H1 (cell line): ENCODE measurements around the gene EFHC1. TPM values are rescaled to one million over a fixed set of nuclear protein-coding genes. Genes with fewer than 3 reads are reported as not detected.
A peak's percentile ranks its signal among the peaks of the same experiment; 100 is the strongest.

Experiments
- CTCF ChIA-PET: fragments of 300-600 bp; sonication (Branson Sonifier 250); formaldehyde crosslinking; loops from one replicate; lab custom pipeline; 2021; ENCODE audit not compliant: partially characterized antibody; lab: Charles Lee
- POLR2A ChIA-PET: fragments of 300-600 bp; sonication (Branson Sonifier 250); formaldehyde crosslinking; loops from one replicate; lab custom pipeline; 2021; ENCODE audit warnings: inconsistent platforms; ENCODE audit not compliant: partially characterized antibody; lab: Charles Lee
- DNase-seq, 2 experiments: peaks; one replicate each; pipeline versions ENCODE4 v3.0.0 to v3.0.0-alpha.2; 2010 to 2022; ENCODE audit warnings: low spot score in 2 of 2, low read depth in 1 of 2, mixed read lengths in 1 of 2
- FAIRE-seq: peaks from 2 replicates; lab custom pipeline; 2011; peaks lifted over from hg19 to GRCh38; lab: Jason Lieb, UNC
- H2AFZ ChIP-seq: 2 replicates; pipeline ENCODE4 v1.8.1; 2012; ENCODE audit warnings: low read length, inconsistent platforms
- H2AK5ac ChIP-seq: 2 replicates; pipeline ENCODE4 v1.6.1; 2013; ENCODE audit warnings: low read depth, low read length
- H2BK120ac ChIP-seq: replicated peaks from 2 replicates; pipeline ENCODE3; 2013; ENCODE audit warnings: low read depth, low read length, inconsistent platforms
- H2BK12ac ChIP-seq: 2 replicates; pipeline ENCODE4 v1.6.1; 2013; ENCODE audit warnings: low read depth, low read length
- H2BK15ac ChIP-seq: 2 replicates; pipeline ENCODE4 v1.6.1; 2013; ENCODE audit warnings: low read length
- H2BK20ac ChIP-seq: 2 replicates; pipeline ENCODE4 v1.6.1; 2013; ENCODE audit warnings: low read length
- H2BK5ac ChIP-seq: 2 replicates; pipeline ENCODE4 v1.6.1; 2013; ENCODE audit warnings: low read depth, low read length
- H3K14ac ChIP-seq: 2 replicates; pipeline ENCODE4 v1.6.1; 2013; ENCODE audit warnings: inconsistent platforms; ENCODE audit not compliant: insufficient read length
- H3K18ac ChIP-seq: 2 replicates; pipeline ENCODE4 v1.6.1; 2013; ENCODE audit warnings: low read length; ENCODE audit errors: extremely low read depth
- H3K23ac ChIP-seq: 2 replicates; pipeline ENCODE4 v1.6.1; 2013; ENCODE audit warnings: inconsistent platforms; ENCODE audit not compliant: insufficient read length
- H3K23me2 ChIP-seq: 2 replicates; pipeline ENCODE4 v1.6.1; 2013; ENCODE audit warnings: low read depth, low read length
- H3K27ac ChIP-seq: 2 replicates; pipeline ENCODE4 v1.6.1; 2011; ENCODE audit warnings: low read depth, low read length, inconsistent platforms
- H3K27me3 ChIP-seq, 4 experiments: replicated peaks in 1 of 4; 1 replicate in 1 of 4; 2 replicates in 3 of 4; pipeline versions ENCODE4 v1.6.1 to v1.8.1; 2011 to 2013; ENCODE audit warnings: low read length in 3 of 4, mild to moderate bottlenecking in 3 of 4, inconsistent platforms in 2 of 4, mixed read lengths in 2 of 4, moderate library complexity in 1 of 4; ENCODE audit not compliant: control insufficient read depth in 3 of 4, insufficient read depth in 3 of 4; ENCODE audit errors: extremely low read depth in 1 of 4
- H3K36me3 ChIP-seq, 4 experiments: 2 replicates each; pipeline versions ENCODE4 v1.6.1 to v1.8.1; 2011 to 2013; ENCODE audit warnings: mild to moderate bottlenecking in 4 of 4, low read length in 3 of 4, moderate library complexity in 2 of 4, control low read depth in 1 of 4, inconsistent platforms in 1 of 4; ENCODE audit not compliant: insufficient read depth in 4 of 4, control insufficient read depth in 2 of 4
- H3K4ac ChIP-seq: replicated peaks from 2 replicates; pipeline ENCODE3; 2013; ENCODE audit warnings: low read length, low read depth, mixed read lengths, inconsistent platforms; ENCODE audit not compliant: insufficient read length
- H3K4me1 ChIP-seq, 4 experiments: replicated peaks in 1 of 4; 1 replicate in 1 of 4; 2 replicates in 3 of 4; pipeline versions ENCODE4 v1.6.1 to v1.8.1; 2011 to 2013; ENCODE audit warnings: low read length in 3 of 4, inconsistent platforms in 2 of 4, mixed read lengths in 1 of 4; ENCODE audit not compliant: insufficient read depth in 4 of 4, control insufficient read depth in 3 of 4
- H3K4me2 ChIP-seq, 2 experiments: 2 replicates each; pipeline versions ENCODE4 v1.6.1 to v1.8.1; 2011 to 2013; ENCODE audit warnings: low read depth in 2 of 2, low read length in 2 of 2, control low read depth in 1 of 2, inconsistent platforms in 1 of 2, mild to moderate bottlenecking in 1 of 2; ENCODE audit not compliant: insufficient read depth in 1 of 2
- H3K4me3 ChIP-seq, 4 experiments: fragments of 200-600, 300-600 bp in 1 of 4; sonication (generic), shearing (Covaris generic), sonication (Bioruptor Twin) in 1 of 4; 2 replicates each; pipeline versions ENCODE4 v1.5.1 to v1.8.1; 2011 to 2016; ENCODE audit warnings: low read length in 4 of 4, low read depth in 3 of 4, control low read depth in 2 of 4, inconsistent platforms in 2 of 4, mild to moderate bottlenecking in 2 of 4, mixed read lengths in 1 of 4, moderate library complexity in 1 of 4; ENCODE audit not compliant: insufficient read depth in 2 of 4; ENCODE audit errors: extremely low read depth in 1 of 4
- H3K56ac ChIP-seq: replicated peaks from 2 replicates; pipeline ENCODE3; 2013; ENCODE audit warnings: low read depth, mild to moderate bottlenecking, mixed read lengths, low read length, inconsistent platforms; ENCODE audit not compliant: insufficient read length
- H3K79me1 ChIP-seq: 2 replicates; pipeline ENCODE4 v1.6.1; 2013; ENCODE audit warnings: low read depth, low read length, control low read depth
- H3K79me2 ChIP-seq, 2 experiments: 2 replicates each; pipeline versions ENCODE4 v1.6.1 to v1.8.1; 2012 to 2013; ENCODE audit warnings: low read length in 2 of 2, mild to moderate bottlenecking in 2 of 2, inconsistent platforms in 1 of 2; ENCODE audit not compliant: insufficient read depth in 2 of 2, control insufficient read depth in 1 of 2
- H3K9ac ChIP-seq, 4 experiments: replicated peaks in 1 of 4; 1 replicate in 1 of 4; 2 replicates in 3 of 4; pipeline versions ENCODE4 v1.6.1 to v1.8.1; 2011 to 2013; ENCODE audit warnings: low read depth in 3 of 4, low read length in 3 of 4, control low read depth in 2 of 4, mild to moderate bottlenecking in 2 of 4, moderate library complexity in 2 of 4, inconsistent platforms in 1 of 4; ENCODE audit errors: extremely low read depth in 1 of 4
- H3K9me3 ChIP-seq, 2 experiments: 2 replicates each; pipeline versions ENCODE4 v1.6.1 to v1.8.1; 2012 to 2013; ENCODE audit warnings: mild to moderate bottlenecking in 2 of 2, moderate library complexity in 2 of 2, control low read depth in 1 of 2, inconsistent platforms in 1 of 2, low read depth in 1 of 2, low read length in 1 of 2, mixed read lengths in 1 of 2; ENCODE audit not compliant: insufficient read depth in 2 of 2
- H4K20me1 ChIP-seq, 2 experiments: replicated peaks in 1 of 2; 2 replicates each; pipeline versions ENCODE3 to v1.8.1; 2011 to 2013; ENCODE audit warnings: inconsistent platforms in 2 of 2, low read length in 2 of 2, mild to moderate bottlenecking in 1 of 2; ENCODE audit not compliant: insufficient read depth in 2 of 2, control insufficient read depth in 1 of 2
- H4K5ac ChIP-seq: 2 replicates; pipeline ENCODE4 v1.6.1; 2013; ENCODE audit warnings: low read length, low read depth, mixed read lengths, inconsistent platforms; ENCODE audit not compliant: insufficient read length
- H4K8ac ChIP-seq: 2 replicates; pipeline ENCODE4 v1.8.0; 2013; ENCODE audit warnings: mild to moderate bottlenecking, moderate library complexity, low read length, inconsistent platforms; ENCODE audit not compliant: insufficient read depth; ENCODE audit errors: extremely low read depth
- H4K91ac ChIP-seq: replicated peaks from 2 replicates; pipeline ENCODE3; 2013; ENCODE audit warnings: low read length, mixed read lengths, inconsistent platforms; ENCODE audit not compliant: insufficient read length
- EP300 ChIP-seq, 2 experiments: IDR thresholded peaks; 1 replicate in 1 of 2; 2 replicates in 1 of 2; pipeline ENCODE4 v1.6.1; 2011 to 2012; ENCODE audit warnings: low read depth in 2 of 2, low read length in 2 of 2, mild to moderate bottlenecking in 2 of 2, borderline replicate concordance in 1 of 2, inconsistent platforms in 1 of 2, moderate library complexity in 1 of 2
- JUN ChIP-seq: IDR thresholded peaks from 2 replicates; pipeline ENCODE4 v1.6.1; 2011; ENCODE audit warnings: low read depth, mild to moderate bottlenecking, improper control_type of control experiment, low read length
- KDM5A ChIP-seq: fragments of 200-600 bp; IDR thresholded peaks from 2 replicates; pipeline ENCODE4 v1.7.1; 2012; ENCODE audit warnings: mild to moderate bottlenecking, low read length, inconsistent platforms, mixed read lengths
- MAFK ChIP-seq: IDR thresholded peaks from 2 replicates; pipeline ENCODE4 v1.6.1; 2012; ENCODE audit warnings: low read depth, mild to moderate bottlenecking, improper control_type of control experiment, low read length
- RNF2 ChIP-seq: fragments of 200-900, 300-1000 bp; sonication (generic); IDR thresholded peaks from 2 replicates; pipeline ENCODE4 v1.7.1; 2016; ENCODE audit warnings: borderline replicate concordance, low read depth, mild to moderate bottlenecking, antibody characterized with exemption, low read length; ENCODE audit not compliant: poor library complexity, severe bottlenecking; ENCODE audit errors: missing control alignments
- TEAD4 ChIP-seq: IDR thresholded peaks from 2 replicates; pipeline ENCODE4 v1.6.1; 2012; ENCODE audit warnings: low read depth, low read length, inconsistent platforms, mixed read lengths
- WGBS, 2 experiments: shearing (Covaris generic) in 1 of 2; methylation state at CpG; one replicate each; pipeline versions ENCODE4 v1.1.6 to v1.1.7; 2013 to 2015; ENCODE audit warnings: low lambda C conversion rate in 2 of 2, mixed read lengths in 2 of 2, inconsistent platforms in 1 of 2, low coverage in 1 of 2, missing lambda C conversion rate in 1 of 2; ENCODE audit not compliant: insufficient replicate concordance in 2 of 2, insufficient coverage in 1 of 2, insufficient read length in 1 of 2; ENCODE audit errors: extremely low coverage in 1 of 2, missing lambda C conversion rate in 1 of 2; 5-methylcytosine and 5-hydroxymethylcytosine counted together
- polyA plus RNA-seq, 7 experiments: library from polyadenylated mRNA; depleted of rRNA in 3 of 7; stranded (reverse) in 5 of 7; unstranded in 2 of 7; fragments of >200 nt in 5 of 7; fragments of 200-250 nt in 2 of 7; gene quantifications; 1 replicate in 5 of 7; 2 replicates in 1 of 7; 4 replicates in 1 of 7; pipeline versions ENCODE4 v1.2.1 to v1.2.3, GENCODE V29; 2011 to 2013; ENCODE audit warnings: missing spikeins in 2 of 7, mixed read lengths in 2 of 7
- total RNA-seq: library from RNA; stranded (reverse); fragmentation: NEBNext Ultra II Directional; extraction: Animal tissue kit (Norgen Biotek cat#: 25700); gene quantifications from 2 replicates; pipeline ENCODE4 v1.2.1, GENCODE V29; 2021
- TF ChIP-seq, protein P1 (sequence below): IDR thresholded peaks from 2 replicates; pipeline ENCODE4 v1.6.1; 2012; ENCODE audit warnings: inconsistent platforms
- TF ChIP-seq, protein P2 (sequence below): IDR thresholded peaks from 2 replicates; pipeline ENCODE4 v1.6.1; 2011; ENCODE audit warnings: low read length, improper control_type of control experiment

EFHC1 gene
- total and polyA plus RNA-seq, 2 of the 8 experiments (the other 6 are each of a cell fraction or from before 2014, with no cell fraction given): 10.5 to 16.4 TPM

DNA sequence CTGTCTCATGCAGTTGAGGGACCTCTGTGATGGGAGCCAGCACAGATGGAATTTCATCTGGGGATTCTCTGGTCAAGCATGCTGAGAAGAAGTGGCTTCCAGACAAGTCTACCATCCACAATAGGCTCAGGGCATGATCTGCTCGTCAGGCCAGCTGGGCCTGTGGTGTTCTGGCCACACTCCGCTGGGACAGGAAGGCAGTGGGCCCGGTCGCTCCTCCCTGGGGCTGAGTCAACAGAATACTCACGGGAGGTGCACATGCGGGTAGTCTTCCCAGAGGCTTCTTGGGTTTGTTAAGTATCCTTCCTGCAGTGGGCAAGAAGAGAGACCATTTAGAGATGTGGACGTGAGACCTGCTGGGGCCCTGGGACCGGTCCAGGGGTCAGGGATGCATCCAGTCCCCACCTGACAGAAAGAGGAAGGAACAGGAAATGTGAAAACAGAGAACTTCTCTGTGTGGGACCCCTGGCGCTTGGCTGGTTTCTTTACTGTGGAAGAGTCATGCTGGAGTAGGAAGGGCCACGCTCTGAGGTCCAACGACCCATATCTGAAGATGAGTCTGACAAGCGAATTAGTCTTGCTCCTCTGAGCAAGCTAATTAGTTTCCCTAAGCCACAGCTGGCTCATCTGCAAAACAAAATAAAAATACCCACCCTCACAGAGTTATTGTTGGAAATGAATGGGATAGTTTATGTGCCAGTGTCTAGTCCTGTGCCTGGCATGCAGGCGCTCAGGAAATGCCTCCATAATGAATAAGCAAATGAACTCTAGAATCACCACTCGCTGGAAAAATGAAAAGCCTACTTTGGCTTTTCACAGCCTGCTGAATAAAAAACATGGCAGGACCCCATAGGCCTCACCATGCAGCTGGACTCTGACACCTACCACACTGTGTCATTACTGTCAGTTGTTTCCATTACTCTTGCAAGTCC is 89.4 kb downstream of the EFHC1 start:
- Histone ChIP-seq H3K4ac (no peak overlapping the region), H2BK20ac (no peak overlapping the region), H3K9me3 (no peaks in the 10 kb centered on the region), H3K23ac (no peak overlapping the region), H4K20me1 (no peaks in the 10 kb centered on the region), H2BK15ac (no peak overlapping the region), H3K18ac (no peak overlapping the region), H3K4me2 (peak overlapping the region in 1 of 2 experiments; percentile 1; a peak in 1 of 4 replicates), H2BK120ac (no peak overlapping the region), H4K5ac (no peak overlapping the region), H2AK5ac (no peak overlapping the region), H3K23me2 (no peaks in the 10 kb centered on the region), H2BK12ac (no peak overlapping the region), H3K4me3 (no peak overlapping the region), H3K14ac (no peak overlapping the region), H3K27me3 (no peaks in the 10 kb centered on the region), H3K56ac (no peak overlapping the region), H3K79me2 (no peaks in the 10 kb centered on the region), H3K4me1 (peaks cover 0 to 14% (median 0%) of the 10 kb centered on the region in 4 experiments; a peak in 4 of 7 replicates), H2AFZ (no peak overlapping the region), H2BK5ac (0 out of 2 replicates have a peak overlapping the region, but pooled peaks have one; percentile 44), H3K9ac (no peak overlapping the region), H4K8ac (peak overlapping the region; percentile 73; the same call in 1 of the 2 replicates), H3K79me1 (no peaks in the 10 kb centered on the region), H3K36me3 (peaks cover 0 to 25% (median 6%) of the 10 kb centered on the region in 4 experiments; a peak in 5 of 8 replicates), H4K91ac (no peak overlapping the region), H3K27ac (no peak overlapping the region)
- no peak for DNase-seq
- ChIA-PET CTCF (interaction anchor here (0.6 to 2.5 kb wide), 4 partner anchors 46 to 94 kb away, joined by 3 to 7 read pairs (median 3); no protein-coding TSS in a partner anchor), POLR2A (interaction anchor here (1.3 kb wide), 1 partner anchor 11 kb away, joined by 5 read pairs; no protein-coding TSS in a partner anchor)
- WGBS, 2 experiments: 94% methylated on average over 14 of the region's 14 CpGs; no CpG with 5 or more reads in 1 of the 2 experiments
- no peak for FAIRE-seq
- TF ChIP-seq TEAD4: no peak
- TF ChIP-seq EP300 (IDR thresholded peaks at IDR 0.05; ENCODE audit: borderline replicate concordance in 1 of 2, low read depth in 2 of 2, low read length in 2 of 2): no peak
- TF ChIP-seq KDM5A: no peak
- TF ChIP-seq MAFK: no peak
- no peak for TF ChIP-seq JUN
- TF ChIP-seq, protein P1, sequence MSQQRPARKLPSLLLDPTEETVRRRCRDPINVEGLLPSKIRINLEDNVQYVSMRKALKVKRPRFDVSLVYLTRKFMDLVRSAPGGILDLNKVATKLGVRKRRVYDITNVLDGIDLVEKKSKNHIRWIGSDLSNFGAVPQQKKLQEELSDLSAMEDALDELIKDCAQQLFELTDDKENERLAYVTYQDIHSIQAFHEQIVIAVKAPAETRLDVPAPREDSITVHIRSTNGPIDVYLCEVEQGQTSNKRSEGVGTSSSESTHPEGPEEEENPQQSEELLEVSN: no peak
- no peak for TF ChIP-seq RNF2
- TF ChIP-seq, protein P2, sequence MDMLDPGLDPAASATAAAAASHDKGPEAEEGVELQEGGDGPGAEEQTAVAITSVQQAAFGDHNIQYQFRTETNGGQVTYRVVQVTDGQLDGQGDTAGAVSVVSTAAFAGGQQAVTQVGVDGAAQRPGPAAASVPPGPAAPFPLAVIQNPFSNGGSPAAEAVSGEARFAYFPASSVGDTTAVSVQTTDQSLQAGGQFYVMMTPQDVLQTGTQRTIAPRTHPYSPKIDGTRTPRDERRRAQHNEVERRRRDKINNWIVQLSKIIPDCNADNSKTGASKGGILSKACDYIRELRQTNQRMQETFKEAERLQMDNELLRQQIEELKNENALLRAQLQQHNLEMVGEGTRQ: no peak
